SK-N-SH treated with all-trans-retinoic acid at 6 μM for 48 hours (cell line): Measurements from ENCODE around the gene KCNG2.

Experiments
- CSRNP3 ChIP-seq: fragments of 250-450 bp; sonication (Bioruptor Pico); IDR thresholded peaks from 2 replicates; pipeline ENCODE4 v1.5.1; 2021; ENCODE audit warnings: mild to moderate bottlenecking, moderate library complexity
- GLIS3 ChIP-seq: fragments of 250-450 bp; sonication (Bioruptor Pico); IDR thresholded peaks from 2 replicates; pipeline ENCODE4 v1.5.0; 2020; ENCODE audit warnings: mild to moderate bottlenecking, moderate library complexity
- RARB ChIP-seq: fragments of 250-450 bp; sonication (Bioruptor Pico); IDR thresholded peaks from 2 replicates; pipeline ENCODE4 v1.8.0; 2021; ENCODE audit warnings: mild to moderate bottlenecking, moderate library complexity
- ZC3H10 ChIP-seq: fragments of 250-450 bp; sonication (Bioruptor Pico); IDR thresholded peaks from 2 replicates; pipeline ENCODE4 v1.5.1; 2021; ENCODE audit warnings: mild to moderate bottlenecking, moderate library complexity
- ZNF70 ChIP-seq: fragments of 450-650 bp; formaldehyde crosslinking; IDR thresholded peaks from 2 replicates; pipeline ENCODE4 v1.5.0; 2020; ENCODE audit warnings: mild to moderate bottlenecking, moderate library complexity

- TF ChIP-seq ZC3H10 (no peak), CSRNP3 (CRISPR knock-in tag) (no peak), GLIS3 (no peak), ZNF70 (CRISPR knock-in tag) (no peak), RARB (CRISPR knock-in tag) (no peak)
Observed at GRCh38 chr18:79912994-79913831, 115.5 kb downstream of the KCNG2 start.
